HFF-Myc (cell line): Measurements from ENCODE around the gene NAPB.

ENCODE experiments used
- DNase-seq: peaks from one replicate; pipeline ENCODE4 v3.0.0-alpha.2; 2011; ENCODE audit warnings: low read depth; ENCODE audit errors: extremely low read depth
- H3K4me3 ChIP-seq: replicated peaks from 2 replicates; pipeline ENCODE4 v1.5.1; 2011; ENCODE audit warnings: low read depth, mild to moderate bottlenecking, control low read depth, low read length
- CTCF ChIP-seq: IDR thresholded peaks from 2 replicates; pipeline ENCODE4 v1.5.1; 2012; ENCODE audit warnings: mild to moderate bottlenecking, low read depth, low read length, control low read depth; ENCODE audit errors: missing control alignments

NAPB gene

DNA sequence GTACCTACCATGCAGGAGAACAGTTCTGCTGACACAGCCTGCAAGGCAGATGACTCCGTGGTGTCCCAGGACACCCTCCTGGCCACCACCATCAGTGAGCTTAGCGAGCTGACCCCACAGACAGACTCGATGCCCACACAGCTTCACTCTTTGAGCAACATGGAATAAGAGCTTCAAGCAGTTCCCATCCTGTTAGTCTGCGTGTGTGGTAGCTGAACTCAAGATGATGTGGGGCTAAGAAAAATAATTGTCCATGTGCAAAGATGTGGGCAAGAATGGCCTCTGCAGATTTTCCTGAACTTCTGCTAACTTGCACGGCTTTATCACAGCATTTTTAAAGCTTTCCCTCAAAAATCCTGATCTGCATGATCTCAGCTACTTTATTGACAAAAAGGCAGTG lies 51.0 kb downstream of the NAPB start:
- DNase-seq, result no peak
- no peak overlapping the region for H3K4me3 ChIP-seq
- no peak for TF ChIP-seq CTCF

GRCh38 chr20:23369072-23369823 lies 52.0 kb downstream of the NAPB start:
- DNase-seq, result no peak
- no peak for TF ChIP-seq CTCF
- H3K4me3 ChIP-seq, result no peak overlapping the region

DNA sequence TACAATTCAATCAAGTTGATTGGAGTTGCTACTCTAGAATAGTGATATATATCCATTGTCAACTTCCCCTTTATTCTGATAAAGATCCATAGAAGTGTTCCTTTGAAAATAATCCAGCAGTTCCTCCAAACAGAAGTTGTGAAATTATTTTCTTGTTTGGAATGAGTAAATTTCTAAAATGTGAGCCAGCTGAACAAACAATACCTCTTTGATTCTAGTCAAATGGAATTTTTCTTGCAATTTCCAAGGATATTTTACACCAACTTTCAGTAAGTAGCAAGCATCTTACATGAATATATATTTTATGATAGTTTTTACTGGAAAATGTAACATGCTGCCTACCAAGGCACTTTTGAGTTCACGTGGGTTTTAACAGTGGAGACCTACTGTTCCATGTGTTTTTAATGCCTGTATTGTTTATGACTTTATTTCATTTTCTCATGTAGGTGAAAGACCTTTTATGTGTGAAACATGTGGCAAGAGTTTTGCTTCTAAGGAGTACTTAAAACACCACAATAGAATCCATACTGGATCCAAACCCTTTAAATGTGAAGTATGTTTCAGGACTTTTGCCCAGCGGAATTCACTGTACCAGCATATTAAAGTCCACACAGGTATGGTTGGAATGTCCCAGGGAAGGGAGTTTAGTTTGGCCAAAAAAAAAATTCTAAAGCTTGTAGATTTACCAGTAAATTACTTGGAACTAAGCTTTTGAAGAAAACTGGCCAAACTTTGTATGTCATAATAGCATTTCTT lies 52.8 kb downstream of the NAPB start:
- no peak for DNase-seq
- TF ChIP-seq CTCF, result no peak
- no peak overlapping the region for H3K4me3 ChIP-seq

- TF ChIP-seq CTCF, result no peak
- DNase-seq, result no peak
- H3K4me3 ChIP-seq, result no peak overlapping the region
These were observed 53.5 kb downstream of the NAPB start for GRCh38 chr20:23367770-23368169.

- no peak for TF ChIP-seq CTCF
- H3K4me3 ChIP-seq, result no peak overlapping the region
- DNase-seq, result no peak
These were observed 54.9 kb downstream of the NAPB start for GRCh38 chr20:23366384-23366783.

DNA sequence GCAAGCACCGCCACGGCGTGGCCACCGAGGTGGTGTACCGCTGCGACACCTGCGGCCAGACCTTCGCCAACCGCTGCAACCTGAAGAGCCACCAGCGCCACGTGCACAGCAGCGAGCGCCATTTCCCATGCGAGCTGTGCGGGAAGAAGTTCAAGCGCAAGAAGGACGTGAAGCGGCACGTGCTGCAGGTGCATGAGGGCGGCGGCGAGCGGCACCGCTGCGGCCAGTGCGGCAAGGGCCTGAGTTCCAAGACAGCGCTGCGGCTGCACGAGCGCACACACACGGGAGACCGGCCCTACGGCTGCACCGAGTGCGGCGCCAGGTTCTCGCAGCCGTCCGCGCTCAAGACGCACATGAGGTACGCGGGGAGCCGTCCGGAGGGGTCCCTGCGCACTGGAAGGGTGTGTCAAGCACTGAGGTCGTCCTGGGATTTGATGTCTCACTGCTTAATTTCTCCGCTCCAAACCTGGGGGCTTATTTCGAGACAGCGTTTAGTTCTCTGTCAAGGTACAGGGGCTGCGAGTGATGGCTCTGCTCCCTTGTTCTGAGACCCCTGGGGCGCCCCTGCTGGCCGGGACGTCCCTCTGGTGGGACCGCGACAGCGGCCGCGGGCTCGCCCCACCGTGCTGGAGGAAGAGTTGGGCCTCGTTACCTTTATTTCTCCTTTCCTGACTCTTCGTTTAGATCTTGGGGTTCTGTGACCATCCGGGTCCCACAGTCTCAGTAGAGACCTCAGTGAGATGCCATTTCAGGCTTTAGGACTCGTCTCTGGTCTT lies 55.7 kb downstream of the NAPB start:
- no peak for DNase-seq
- TF ChIP-seq CTCF, result no peak
- H3K4me3 ChIP-seq, result no peak overlapping the region
